ENCODE results near the gene KHNYN. TPM values are rescaled to one million over a fixed set of nuclear protein-coding genes. Genes with fewer than 3 reads are reported as not detected.

KHNYN gene
- total RNA-seq (2022; extraction: Qiagen RNA extraction): 21.0 to 29.0 TPM (median 26.8 TPM) in 5 replicates

DNA sequence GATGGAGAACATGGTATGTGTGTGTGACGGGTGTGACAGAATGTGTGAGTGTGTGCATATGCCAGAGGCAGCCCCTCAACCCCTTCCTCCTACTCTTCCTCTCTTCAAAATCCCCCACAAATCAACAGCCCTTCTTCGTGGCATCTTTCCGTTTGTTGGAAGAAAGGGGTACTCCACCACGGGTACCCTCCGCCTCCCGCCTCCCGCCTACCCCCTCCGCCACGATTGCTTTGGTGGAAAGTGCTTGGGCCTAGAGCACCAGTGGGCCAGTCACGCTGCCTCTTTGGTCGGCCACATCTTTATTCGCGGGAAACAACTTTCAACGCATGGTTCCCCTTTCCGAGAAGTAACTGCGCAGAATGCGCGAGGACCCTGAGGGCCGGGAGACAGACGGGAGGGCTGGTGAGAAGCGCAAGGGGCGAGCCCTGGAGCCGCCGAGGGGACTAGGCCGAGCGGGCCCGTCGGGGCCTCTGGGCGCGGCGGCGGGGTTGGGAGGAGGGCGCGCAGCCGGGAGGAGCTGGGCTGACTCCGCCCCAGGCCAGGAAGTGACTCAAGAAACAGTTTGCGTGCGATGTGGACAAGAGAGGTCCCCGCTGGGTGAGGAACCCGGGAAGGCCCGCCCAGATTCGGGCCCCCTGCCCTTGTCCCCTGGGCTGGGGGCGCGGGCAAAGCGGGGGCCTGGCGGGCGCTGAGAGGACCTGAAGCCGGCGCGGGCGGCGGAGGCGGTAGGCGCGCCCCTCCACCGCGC lies at the start of gene KHNYN, which contains the start of gene CBLN3:
Gene KHNYN (plus strand): TSS at position 560 of the 748 bp plus-strand sequence. CDS start 777 bp downstream, outside the sequence.
Gene CBLN3 (minus strand): TSS at position 274 of the 748 bp plus-strand sequence. CDS start 614 bp downstream, outside the sequence.

GRCh38 chr14:24398653-24399446 lies 30.9 kb upstream of the KHNYN start, which contains the start of gene NYNRIN:
NYNRIN (plus strand) TSS chr14:24399003; CDS start chr14:24399247, 244 bp downstream.

DNA sequence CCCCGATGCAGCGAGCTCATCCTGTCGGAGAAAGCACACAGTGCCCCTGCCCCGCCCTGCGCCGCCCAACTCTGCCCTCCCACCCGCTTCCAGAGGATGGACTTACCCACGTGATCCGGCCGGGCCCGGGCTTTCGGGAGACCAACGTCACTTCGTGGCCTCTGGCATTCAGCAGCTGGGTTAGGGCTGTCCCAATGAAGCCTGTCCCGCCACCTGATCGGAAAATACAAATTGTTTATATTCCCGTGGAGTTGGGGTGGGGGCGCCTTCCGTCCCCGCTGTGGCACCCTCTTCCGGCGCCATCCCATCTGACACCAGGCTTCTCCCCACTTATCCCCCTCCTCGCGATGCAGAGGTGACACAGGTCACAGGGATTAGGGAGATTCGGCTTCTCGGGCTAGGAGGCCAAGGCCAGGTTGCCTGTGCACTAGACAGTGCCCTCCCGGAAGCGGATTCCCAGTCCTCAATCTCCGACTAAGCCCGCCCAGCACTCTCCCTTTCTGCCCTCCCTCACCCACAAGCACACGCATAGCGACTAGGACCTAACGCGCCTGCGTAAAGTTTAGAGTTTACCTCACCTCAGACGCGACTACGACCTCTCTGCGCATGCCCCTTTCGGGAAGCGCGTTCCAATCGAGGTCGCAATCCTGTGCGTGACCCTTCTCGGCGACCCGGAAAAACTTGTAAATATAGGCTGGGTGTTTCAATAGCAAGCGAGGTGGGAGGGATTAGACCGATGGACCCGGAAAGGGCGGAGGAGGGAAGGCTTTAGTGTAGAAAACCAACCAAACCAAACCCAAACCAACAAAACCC lies 12.7 kb downstream of the KHNYN start, which contains the start of gene SDR39U1:
Gene SDR39U1 (minus strand): TSS at position 537 of the 813 bp plus-strand sequence. CDS start 7 bp downstream, at position 530.

Other genes with a start within 250 kb of the KHNYN start
- 68.8 to 105 TPM (median 97.4 TPM) in 5 replicates for gene IPO4, start 241.1 kb upstream of the KHNYN start, total RNA-seq (2022; extraction: Qiagen RNA extraction)
- 58.4 to 67.4 TPM (median 65.1 TPM) in 5 replicates for gene TM9SF1, start 234.5 kb upstream of the KHNYN start, total RNA-seq (2022; extraction: Qiagen RNA extraction)
- gene TSSK4, start 224.3 kb upstream of the KHNYN start, total RNA-seq (2022; extraction: Qiagen RNA extraction): not detected in 5 replicates
- 81.0 to 115 TPM (median 82.9 TPM) in 5 replicates for gene CHMP4A, start 216.5 kb upstream of the KHNYN start, total RNA-seq (2022; extraction: Qiagen RNA extraction)
- 23.3 to 28.2 TPM (median 26.8 TPM) in 5 replicates for gene MDP1, start 213.9 kb upstream of the KHNYN start, total RNA-seq (2022; extraction: Qiagen RNA extraction)
- 414 to 527 TPM (median 420 TPM) in 5 replicates for gene NEDD8, start 197.6 kb upstream of the KHNYN start, total RNA-seq (2022; extraction: Qiagen RNA extraction)
- 52.0 to 70.3 TPM (median 55.1 TPM) in 5 replicates for gene GMPR2, start 197.0 kb upstream of the KHNYN start, total RNA-seq (2022; extraction: Qiagen RNA extraction)
- gene TINF2, start 187.3 kb upstream of the KHNYN start, total RNA-seq (2022; extraction: Qiagen RNA extraction): 30.5 to 38.0 TPM (median 34.9 TPM) in 5 replicates
- gene TGM1, start 166.8 kb upstream of the KHNYN start, total RNA-seq (2022; extraction: Qiagen RNA extraction): 0.82 to 1.4 TPM (median 1.1 TPM) in 5 replicates
- 13.5 to 15.8 TPM (median 14.7 TPM) in 5 replicates for gene RABGGTA, start 158.4 kb upstream of the KHNYN start, total RNA-seq (2022; extraction: Qiagen RNA extraction)
- 9.3 to 12.6 TPM (median 11.1 TPM) in 5 replicates for gene DHRS1, start 130.2 kb upstream of the KHNYN start, total RNA-seq (2022; extraction: Qiagen RNA extraction)
- 12.5 to 17.2 TPM (median 17.2 TPM) in 5 replicates for gene NOP9, start 130.1 kb upstream of the KHNYN start, total RNA-seq (2022; extraction: Qiagen RNA extraction)
- 0.12 to 0.32 TPM (median 0.14 TPM) in 4 of 5 replicates, not detected in the other for gene CIDEB, start 122.0 kb upstream of the KHNYN start, total RNA-seq (2022; extraction: Qiagen RNA extraction)
- 1.3 to 5.0 TPM (median 3.6 TPM) in 5 replicates for gene LTB4R2, start 119.8 kb upstream of the KHNYN start, total RNA-seq (2022; extraction: Qiagen RNA extraction)
- 2.7 to 6.5 TPM (median 4.3 TPM) in 5 replicates for gene LTB4R, start 118.5 kb upstream of the KHNYN start, total RNA-seq (2022; extraction: Qiagen RNA extraction)
- gene ADCY4, start 94.9 kb upstream of the KHNYN start, total RNA-seq (2022; extraction: Qiagen RNA extraction): 0.08 TPM in 1 of 5 replicates, not detected in the others
- gene RIPK3, start 90.0 kb upstream of the KHNYN start, total RNA-seq (2022; extraction: Qiagen RNA extraction): 0.09 TPM in 1 of 5 replicates, not detected in the others
- 0.09 to 0.28 TPM (median 0.15 TPM) in 5 replicates for gene NFATC4, start 61.8 kb upstream of the KHNYN start, total RNA-seq (2022; extraction: Qiagen RNA extraction)
- 0.30 to 0.58 TPM (median 0.49 TPM) in 5 replicates for gene NYNRIN, start 31.0 kb upstream of the KHNYN start, total RNA-seq (2022; extraction: Qiagen RNA extraction)
- 0.84 to 1.3 TPM (median 1.0 TPM) in 5 replicates for gene CBLN3, start 286 bp upstream of the KHNYN start, total RNA-seq (2022; extraction: Qiagen RNA extraction)
- gene SDR39U1, start 12.8 kb downstream of the KHNYN start, total RNA-seq (2022; extraction: Qiagen RNA extraction): 37.6 to 50.9 TPM (median 44.9 TPM) in 5 replicates
- not detected in 5 replicates for gene CMA1, start 78.3 kb downstream of the KHNYN start, total RNA-seq (2022; extraction: Qiagen RNA extraction)
- gene CTSG, start 146.3 kb downstream of the KHNYN start, total RNA-seq (2022; extraction: Qiagen RNA extraction): not detected in 5 replicates
- gene GZMH, start 179.7 kb downstream of the KHNYN start, total RNA-seq (2022; extraction: Qiagen RNA extraction): not detected in 5 replicates
- gene GZMB, start 204.2 kb downstream of the KHNYN start, total RNA-seq (2022; extraction: Qiagen RNA extraction): not detected in 5 replicates

Data from A549 treated with dexamethasone at 1 μM for 4 hours (cell line).